ENCODE measurements around the gene IQGAP1.
"Not testable (repeated sequence)": the region's sequence is repeated elsewhere in the genome, so short reads cannot be mapped to it uniquely, and the experiment has no call there.

The IQGAP1 gene

DNA sequence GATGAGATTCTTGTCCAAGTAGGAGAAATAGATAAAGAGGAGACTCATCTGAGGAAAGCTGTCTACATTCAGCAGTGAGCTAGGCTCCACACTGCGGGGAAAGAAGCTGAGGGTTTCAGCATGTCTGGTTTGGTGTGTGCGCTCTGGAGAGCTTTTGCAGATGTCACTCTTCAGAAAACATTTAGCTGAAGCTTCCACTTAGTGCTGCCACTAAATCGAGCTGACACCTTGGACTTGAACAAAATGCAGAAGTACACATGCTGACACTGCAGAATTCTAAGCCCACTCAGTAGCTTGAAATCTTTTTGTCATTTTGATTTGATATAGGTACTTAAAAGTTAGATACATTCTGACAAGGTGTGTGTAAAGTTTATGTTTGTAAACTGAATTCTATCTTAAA, 109.3 kb downstream of the IQGAP1 start:
- H3K4me1 ChIP-seq (ENCODE audit: control insufficient read depth, insufficient read depth, low read length), result no peaks in the 10 kb centered on the region
- no peak overlapping the region for H3K9ac ChIP-seq (ENCODE audit: low read depth, low read length)
- H3K4me2 ChIP-seq (ENCODE audit: low read length), result no peak overlapping the region
- peaks cover 82% of the 10 kb centered on the region for H3K36me3 ChIP-seq (ENCODE audit: insufficient read depth, low read length)
- H3K4me3 ChIP-seq (ENCODE audit: low read length), result no peak overlapping the region
- no peaks in the 10 kb centered on the region for H3K27me3 ChIP-seq (ENCODE audit: control insufficient read depth, insufficient read depth, low read length)
- no peaks in the 10 kb centered on the region for H3K9me3 ChIP-seq (replicated peaks; ENCODE audit: low read length)

DNA sequence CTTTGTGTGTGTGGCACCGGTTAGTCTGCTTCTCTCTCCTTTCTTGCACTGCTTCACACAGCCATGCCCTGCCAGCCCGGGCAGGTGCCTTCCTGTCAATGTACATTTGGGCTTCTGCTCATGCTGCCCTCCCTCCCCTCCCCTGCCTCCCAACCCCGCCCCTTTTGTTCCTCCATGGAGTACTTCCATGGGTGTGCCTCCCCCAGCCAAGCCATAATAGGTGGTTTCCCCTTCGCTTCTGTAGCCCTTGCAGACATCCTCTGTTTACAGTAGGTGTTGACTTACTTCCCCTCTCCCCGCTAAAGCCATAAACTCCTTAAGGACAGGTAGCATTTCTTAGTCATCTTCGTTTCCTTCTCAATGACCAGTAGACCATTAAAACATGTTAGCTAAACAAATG, 109.9 kb downstream of the IQGAP1 start:
- Histone ChIP-seq H3K4me3 (ENCODE audit: low read length) (no peak overlapping the region), H3K4me2 (ENCODE audit: low read length) (no peak overlapping the region), H3K9ac (ENCODE audit: low read depth, low read length) (no peak overlapping the region), H3K4me1 (ENCODE audit: control insufficient read depth, insufficient read depth, low read length) (no peaks in the 10 kb centered on the region), H3K9me3 (replicated peaks; ENCODE audit: low read length) (no peaks in the 10 kb centered on the region), H3K36me3 (ENCODE audit: insufficient read depth, low read length) (peaks cover 81% of the 10 kb centered on the region), H3K27me3 (ENCODE audit: control insufficient read depth, insufficient read depth, low read length) (no peaks in the 10 kb centered on the region)

DNA sequence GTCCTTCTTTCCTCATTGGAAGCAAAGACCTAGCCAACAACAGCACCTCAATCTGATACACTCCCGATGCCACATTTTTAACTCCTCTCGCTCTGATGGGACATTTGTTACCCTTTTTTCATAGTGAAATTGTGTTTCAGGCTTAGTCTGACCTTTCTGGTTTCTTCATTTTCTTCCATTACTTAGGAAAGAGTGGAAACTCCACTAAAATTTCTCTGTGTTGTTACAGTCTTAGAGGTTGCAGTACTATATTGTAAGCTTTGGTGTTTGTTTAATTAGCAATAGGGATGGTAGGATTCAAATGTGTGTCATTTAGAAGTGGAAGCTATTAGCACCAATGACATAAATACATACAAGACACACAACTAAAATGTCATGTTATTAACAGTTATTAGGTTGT, 112.1 kb downstream of the IQGAP1 start:
- no peaks in the 10 kb centered on the region for H3K4me1 ChIP-seq (ENCODE audit: control insufficient read depth, insufficient read depth, low read length)
- H3K36me3 ChIP-seq (ENCODE audit: insufficient read depth, low read length), result peaks cover 62% of the 10 kb centered on the region
- H3K9me3 ChIP-seq (replicated peaks; ENCODE audit: low read length), result no peaks in the 10 kb centered on the region
- H3K9ac ChIP-seq (ENCODE audit: low read depth, low read length), result no peak overlapping the region
- H3K4me3 ChIP-seq (ENCODE audit: low read length), result no peak overlapping the region
- H3K27me3 ChIP-seq (ENCODE audit: control insufficient read depth, insufficient read depth, low read length), result no peaks in the 10 kb centered on the region
- no peak overlapping the region for H3K4me2 ChIP-seq (ENCODE audit: low read length)

DNA sequence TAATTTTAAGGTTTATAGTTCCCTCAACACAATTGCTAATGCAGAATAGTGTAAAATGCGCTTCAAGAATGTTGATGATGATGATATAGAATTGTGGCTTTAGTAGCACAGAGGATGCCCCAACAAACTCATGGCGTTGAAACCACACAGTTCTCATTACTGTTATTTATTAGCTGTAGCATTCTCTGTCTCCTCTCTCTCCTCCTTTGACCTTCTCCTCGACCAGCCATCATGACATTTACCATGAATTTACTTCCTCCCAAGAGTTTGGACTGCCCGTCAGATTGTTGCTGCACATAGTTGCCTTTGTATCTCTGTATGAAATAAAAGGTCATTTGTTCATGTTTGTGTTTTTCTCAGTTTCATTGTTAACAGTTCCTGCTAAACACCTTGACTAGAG, 113.9 kb downstream of the IQGAP1 start:
- H3K9me3 ChIP-seq (replicated peaks; ENCODE audit: low read length), result no peaks in the 10 kb centered on the region
- H3K4me3 ChIP-seq (ENCODE audit: low read length), result no peak overlapping the region
- H3K4me1 ChIP-seq (ENCODE audit: control insufficient read depth, insufficient read depth, low read length), result no peaks in the 10 kb centered on the region
- no peak overlapping the region for H3K4me2 ChIP-seq (ENCODE audit: low read length)
- H3K9ac ChIP-seq (ENCODE audit: low read depth, low read length), result no peak overlapping the region
- H3K36me3 ChIP-seq (ENCODE audit: insufficient read depth, low read length), result peaks cover 54% of the 10 kb centered on the region
- H3K27me3 ChIP-seq (ENCODE audit: control insufficient read depth, insufficient read depth, low read length), result no peaks in the 10 kb centered on the region

DNA sequence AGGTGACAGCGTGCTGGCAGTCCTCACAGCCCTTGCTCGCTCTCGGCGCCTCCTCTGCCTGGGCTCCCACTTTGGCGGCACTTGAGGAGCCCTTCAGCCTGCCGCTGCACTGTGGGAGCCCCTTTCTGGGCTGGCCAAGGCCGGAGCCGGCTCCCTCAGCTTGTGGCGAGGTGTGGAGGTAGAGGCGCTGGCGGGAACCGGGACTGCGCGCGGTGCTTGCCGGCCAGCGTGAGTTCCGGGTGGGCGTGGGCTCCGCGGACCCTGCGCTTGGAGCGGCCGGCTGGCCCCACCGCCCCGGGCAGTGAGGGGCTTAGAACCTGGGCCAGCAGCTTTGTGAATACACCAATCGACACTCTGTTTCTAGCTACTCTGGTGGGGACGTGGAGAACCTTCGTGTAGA, 122.7 kb downstream of the IQGAP1 start:
- not testable (repeated sequence) for H3K27me3 ChIP-seq (ENCODE audit: control insufficient read depth, insufficient read depth, low read length); H3K4me2 ChIP-seq (ENCODE audit: low read length); H3K9me3 ChIP-seq (replicated peaks; ENCODE audit: low read length); H3K4me3 ChIP-seq (ENCODE audit: low read length); H3K36me3 ChIP-seq (ENCODE audit: insufficient read depth, low read length); H3K9ac ChIP-seq (ENCODE audit: low read depth, low read length); H3K4me1 ChIP-seq (ENCODE audit: control insufficient read depth, insufficient read depth, low read length)

DNA sequence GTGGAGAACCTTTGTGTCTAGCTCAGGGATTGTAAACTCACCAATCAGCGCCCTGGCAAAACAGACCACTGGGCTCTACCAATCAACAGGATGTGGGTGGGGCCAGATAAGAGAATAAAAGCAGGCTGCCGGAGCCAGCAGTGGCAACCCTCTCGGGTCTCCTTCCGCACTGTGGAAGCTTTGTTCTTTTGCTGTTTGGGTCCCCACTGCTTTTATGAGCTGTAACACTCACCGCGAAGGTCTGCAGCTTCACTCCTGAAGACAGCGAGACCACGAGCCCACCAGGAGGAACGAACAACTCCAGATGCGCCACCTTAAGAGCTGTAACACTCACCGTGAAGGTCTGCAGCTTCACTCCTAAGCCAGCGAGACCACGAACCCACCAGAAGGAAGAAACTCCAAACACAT, 123.2 kb downstream of the IQGAP1 start:
- not testable (repeated sequence) for H3K36me3 ChIP-seq (ENCODE audit: insufficient read depth, low read length); H3K9ac ChIP-seq (ENCODE audit: low read depth, low read length); H3K9me3 ChIP-seq (replicated peaks; ENCODE audit: low read length); H3K4me1 ChIP-seq (ENCODE audit: control insufficient read depth, insufficient read depth, low read length); H3K4me3 ChIP-seq (ENCODE audit: low read length); H3K27me3 ChIP-seq (ENCODE audit: control insufficient read depth, insufficient read depth, low read length); H3K4me2 ChIP-seq (ENCODE audit: low read length)

DNA sequence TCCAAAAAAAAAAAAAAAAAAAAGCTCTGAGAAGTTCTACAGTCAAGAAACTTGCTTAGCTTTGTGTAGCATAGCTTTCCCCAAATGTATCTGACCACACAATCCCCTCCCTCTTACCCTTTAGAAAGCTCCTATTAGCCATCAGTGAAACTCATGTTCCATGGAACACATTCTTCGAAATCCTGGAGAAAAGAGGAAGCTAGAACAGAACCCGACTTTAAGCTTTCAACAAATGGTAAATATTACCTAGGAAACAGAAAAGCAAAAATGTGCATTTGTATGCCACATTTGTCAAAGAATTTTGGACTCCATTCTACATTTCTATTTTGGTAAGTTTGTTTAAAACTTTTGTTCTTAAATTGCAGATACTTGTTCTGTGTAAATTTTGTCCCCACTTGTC, 124.2 kb downstream of the IQGAP1 start:
- no peak overlapping the region for H3K9ac ChIP-seq (ENCODE audit: low read depth, low read length)
- peaks cover 5% of the 10 kb centered on the region for H3K36me3 ChIP-seq (ENCODE audit: insufficient read depth, low read length)
- no peak overlapping the region for H3K4me3 ChIP-seq (ENCODE audit: low read length)
- no peaks in the 10 kb centered on the region for H3K27me3 ChIP-seq (ENCODE audit: control insufficient read depth, insufficient read depth, low read length)
- no peaks in the 10 kb centered on the region for H3K9me3 ChIP-seq (replicated peaks; ENCODE audit: low read length)
- no peaks in the 10 kb centered on the region for H3K4me1 ChIP-seq (ENCODE audit: control insufficient read depth, insufficient read depth, low read length)
- H3K4me2 ChIP-seq (ENCODE audit: low read length), result no peak overlapping the region

DNA sequence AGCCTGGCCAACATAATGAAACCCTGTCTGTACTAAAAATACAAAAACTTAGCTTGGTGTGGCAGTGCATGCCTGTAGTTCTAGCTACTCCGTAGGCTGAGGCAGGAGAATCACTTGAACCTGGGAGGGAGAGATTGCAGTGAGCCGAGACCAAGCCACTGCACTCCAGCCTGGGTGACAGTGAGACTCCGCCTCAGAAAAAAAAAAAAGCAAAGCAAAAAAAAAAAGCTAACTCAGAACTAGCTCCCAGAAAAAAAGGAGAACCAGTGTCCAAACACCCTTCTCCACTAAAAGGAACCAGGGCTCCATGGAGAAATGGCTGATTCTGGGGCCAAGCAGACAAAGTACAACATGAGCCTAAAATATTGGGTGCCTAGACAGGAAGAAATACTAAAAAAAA, 124.9 kb downstream of the IQGAP1 start:
- no peaks in the 10 kb centered on the region for H3K27me3 ChIP-seq (ENCODE audit: control insufficient read depth, insufficient read depth, low read length)
- H3K36me3 ChIP-seq (ENCODE audit: insufficient read depth, low read length), result peaks cover 5% of the 10 kb centered on the region
- no peaks in the 10 kb centered on the region for H3K9me3 ChIP-seq (replicated peaks; ENCODE audit: low read length)
- no peaks in the 10 kb centered on the region for H3K4me1 ChIP-seq (ENCODE audit: control insufficient read depth, insufficient read depth, low read length)
- H3K4me2 ChIP-seq (ENCODE audit: low read length), result no peak overlapping the region
- H3K9ac ChIP-seq (ENCODE audit: low read depth, low read length), result no peak overlapping the region
- no peak overlapping the region for H3K4me3 ChIP-seq (ENCODE audit: low read length)

DNA sequence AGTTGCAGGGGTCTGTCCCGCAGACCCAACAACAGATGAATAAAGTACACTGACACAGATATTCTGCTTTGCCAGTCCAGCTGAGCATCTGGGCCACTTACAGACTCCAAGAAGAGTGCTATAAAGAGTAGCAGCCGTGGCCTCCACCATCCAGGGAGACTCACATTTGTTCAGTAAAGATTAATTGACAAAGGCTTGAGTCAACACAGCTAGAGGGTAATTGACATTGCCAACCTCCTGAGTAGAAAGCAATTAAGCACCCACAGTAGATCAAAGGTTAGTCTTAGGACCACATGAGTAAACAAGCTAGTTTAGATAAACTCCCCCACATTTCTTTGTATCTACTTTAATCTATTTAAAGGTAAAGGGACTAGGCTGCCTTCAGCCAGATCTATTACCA, 125.4 kb downstream of the IQGAP1 start:
- Histone ChIP-seq H3K4me3 (ENCODE audit: low read length) (no peak overlapping the region), H3K9ac (ENCODE audit: low read depth, low read length) (no peak overlapping the region), H3K9me3 (replicated peaks; ENCODE audit: low read length) (no peaks in the 10 kb centered on the region), H3K27me3 (ENCODE audit: control insufficient read depth, insufficient read depth, low read length) (no peaks in the 10 kb centered on the region), H3K4me1 (ENCODE audit: control insufficient read depth, insufficient read depth, low read length) (no peaks in the 10 kb centered on the region), H3K36me3 (ENCODE audit: insufficient read depth, low read length) (peaks cover 5% of the 10 kb centered on the region), H3K4me2 (ENCODE audit: low read length) (no peak overlapping the region)

DNA sequence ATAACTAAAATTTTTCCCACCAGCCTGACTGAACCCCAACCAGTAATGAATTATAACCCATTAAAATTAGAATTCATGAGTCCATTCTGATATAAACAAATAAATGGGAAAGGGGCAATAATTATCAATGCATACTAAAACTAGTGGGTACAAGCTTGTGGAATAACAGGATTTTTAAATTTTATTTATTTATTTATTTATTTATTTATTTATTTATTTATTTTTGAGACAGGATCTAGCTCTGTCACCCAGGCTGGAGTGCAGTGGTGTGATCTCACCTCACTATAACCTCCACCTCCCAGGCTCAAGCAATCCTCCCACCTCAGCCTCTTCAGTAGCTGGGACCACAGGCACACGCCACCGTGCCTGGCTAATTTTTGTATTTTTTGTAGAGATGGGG, 125.9 kb downstream of the IQGAP1 start:
- H3K27me3 ChIP-seq (ENCODE audit: control insufficient read depth, insufficient read depth, low read length); H3K4me2 ChIP-seq (ENCODE audit: low read length); H3K9me3 ChIP-seq (replicated peaks; ENCODE audit: low read length); H3K9ac ChIP-seq (ENCODE audit: low read depth, low read length); H3K36me3 ChIP-seq (ENCODE audit: insufficient read depth, low read length); H3K4me3 ChIP-seq (ENCODE audit: low read length); H3K4me1 ChIP-seq (ENCODE audit: control insufficient read depth, insufficient read depth, low read length): not testable (repeated sequence)

DNA sequence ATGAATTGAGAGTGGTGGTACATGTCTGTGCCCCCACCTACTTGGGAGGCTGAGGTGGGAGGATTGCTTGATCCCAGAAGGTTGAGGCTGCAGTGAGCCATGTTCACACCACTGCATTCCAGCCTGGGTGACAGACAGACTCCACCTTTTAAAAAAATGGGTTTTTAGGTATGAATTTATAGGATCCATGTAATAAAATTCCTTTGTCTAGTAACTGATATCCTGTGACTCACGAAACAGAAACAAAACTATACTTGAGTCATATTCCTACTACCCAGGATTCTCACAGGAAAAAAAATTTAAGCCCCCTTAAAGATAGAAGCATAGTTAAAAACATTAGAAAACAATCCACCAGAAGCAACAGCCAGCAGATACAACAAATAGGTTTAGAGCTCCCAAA, 131.6 kb downstream of the IQGAP1 start:
- no peaks in the 10 kb centered on the region for H3K27me3 ChIP-seq (ENCODE audit: control insufficient read depth, insufficient read depth, low read length)

DNA sequence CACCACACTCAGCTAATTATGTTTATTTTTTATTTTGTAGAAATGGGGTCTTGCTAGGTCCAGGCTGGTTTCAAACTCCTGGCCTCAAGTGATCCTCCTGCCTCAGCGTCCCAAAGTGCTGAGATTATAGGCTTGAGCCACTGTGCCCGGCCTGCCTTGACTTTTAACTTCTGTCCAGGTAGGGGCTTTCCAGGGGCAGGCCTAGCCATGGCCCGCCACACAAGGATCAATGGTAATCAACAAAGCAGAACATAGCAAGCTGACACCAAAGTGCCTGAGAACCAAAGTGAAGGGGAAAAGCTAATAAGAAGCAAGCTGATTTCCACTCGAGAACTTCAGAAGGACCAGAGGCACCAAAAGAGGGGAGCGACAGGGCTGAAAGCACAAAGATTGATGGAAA, 132.3 kb downstream of the IQGAP1 start:
- H3K4me2 ChIP-seq (ENCODE audit: low read length), result no peak overlapping the region
- H3K9me3 ChIP-seq (replicated peaks; ENCODE audit: low read length), result no peaks in the 10 kb centered on the region
- H3K36me3 ChIP-seq (ENCODE audit: insufficient read depth, low read length), result no peaks in the 10 kb centered on the region
- peaks cover 13% of the 10 kb centered on the region for H3K4me1 ChIP-seq (ENCODE audit: control insufficient read depth, insufficient read depth, low read length)
- no peaks in the 10 kb centered on the region for H3K27me3 ChIP-seq (ENCODE audit: control insufficient read depth, insufficient read depth, low read length)
- peak overlapping the region; percentile 32 for H3K9ac ChIP-seq (ENCODE audit: low read depth, low read length)
- H3K4me3 ChIP-seq (ENCODE audit: low read length), result no peak overlapping the region

More for the DNA sequence above, 131.6 kb downstream of the IQGAP1 start:
- Histone ChIP-seq H3K36me3 (ENCODE audit: insufficient read depth, low read length) (no peaks in the 10 kb centered on the region), H3K9me3 (replicated peaks; ENCODE audit: low read length) (no peaks in the 10 kb centered on the region), H3K4me2 (ENCODE audit: low read length) (no peak overlapping the region), H3K9ac (ENCODE audit: low read depth, low read length) (peak overlapping the region; percentile 32), H3K4me3 (ENCODE audit: low read length) (no peak overlapping the region), H3K4me1 (ENCODE audit: control insufficient read depth, insufficient read depth, low read length) (peaks cover 13% of the 10 kb centered on the region)

DNA sequence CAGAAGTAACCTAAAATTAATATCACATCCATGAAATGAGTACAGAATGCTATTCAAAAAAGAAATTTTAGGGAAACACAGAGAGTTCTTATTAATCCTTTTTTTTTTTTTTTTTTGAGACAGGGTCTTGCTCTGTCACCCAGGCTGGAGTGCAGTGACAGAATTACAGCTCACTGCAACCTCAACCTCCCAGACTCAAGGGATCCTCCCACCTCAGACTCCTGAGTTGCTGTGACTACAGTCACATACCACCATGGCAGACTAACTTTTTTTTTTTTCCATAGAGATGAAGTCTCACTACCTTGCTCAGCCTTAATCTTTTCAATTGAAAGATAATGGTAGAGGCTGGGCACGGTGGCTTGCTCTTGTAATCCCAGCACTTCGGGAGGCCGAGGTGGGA, 135.3 kb downstream of the IQGAP1 start:
- H3K4me2 ChIP-seq (ENCODE audit: low read length), result no peak overlapping the region
- no peaks in the 10 kb centered on the region for H3K36me3 ChIP-seq (ENCODE audit: insufficient read depth, low read length)
- peaks cover 13% of the 10 kb centered on the region for H3K4me1 ChIP-seq (ENCODE audit: control insufficient read depth, insufficient read depth, low read length)
- H3K27me3 ChIP-seq (ENCODE audit: control insufficient read depth, insufficient read depth, low read length), result no peaks in the 10 kb centered on the region
- no peaks in the 10 kb centered on the region for H3K9me3 ChIP-seq (replicated peaks; ENCODE audit: low read length)
- H3K9ac ChIP-seq (ENCODE audit: low read depth, low read length), result no peak overlapping the region
- H3K4me3 ChIP-seq (ENCODE audit: low read length), result no peak overlapping the region
